WERI-Rb-1 (cell line): Measurements from ENCODE around the gene THEM5.
"Not testable (repeated sequence)": the region's sequence is repeated elsewhere in the genome, so short reads cannot be mapped to it uniquely, and the experiment has no call there.

Source experiments
- DNase-seq: peaks from one replicate; pipeline ENCODE4 v3.0.0-alpha.2; 2020
- H3K27ac ChIP-seq: fragments of 250-450 bp; sonication (Bioruptor Pico); 2 replicates; pipeline ENCODE4 v1.5.1; 2020; ENCODE audit warnings: mild to moderate bottlenecking, moderate library complexity
- H3K27me3 ChIP-seq: fragments of 250-450 bp; sonication (Bioruptor Pico); 2 replicates; pipeline ENCODE4 v1.5.1; 2021; ENCODE audit warnings: mild to moderate bottlenecking, low read depth, moderate library complexity; ENCODE audit not compliant: insufficient read depth, severe bottlenecking
- H3K36me3 ChIP-seq: fragments of 250-450 bp; sonication (Bioruptor Pico); 2 replicates; pipeline ENCODE4 v1.5.1; 2020; ENCODE audit warnings: mild to moderate bottlenecking, moderate library complexity
- H3K4me3 ChIP-seq: 2 replicates; pipeline ENCODE4 v1.5.1; 2011; ENCODE audit warnings: low read depth, mild to moderate bottlenecking, control low read depth, low read length
- H3K9me3 ChIP-seq: fragments of 250-450 bp; sonication (Bioruptor Pico); 2 replicates; pipeline ENCODE4 v1.5.1; 2021; ENCODE audit warnings: mild to moderate bottlenecking, moderate library complexity; ENCODE audit not compliant: severe bottlenecking
- TF ChIP-seq, protein P1 (sequence below): IDR thresholded peaks from 2 replicates; pipeline ENCODE4 v1.5.1; 2011; ENCODE audit warnings: low read depth, mild to moderate bottlenecking, control low read depth, inconsistent platforms, low read length

Gene THEM5, protein sequence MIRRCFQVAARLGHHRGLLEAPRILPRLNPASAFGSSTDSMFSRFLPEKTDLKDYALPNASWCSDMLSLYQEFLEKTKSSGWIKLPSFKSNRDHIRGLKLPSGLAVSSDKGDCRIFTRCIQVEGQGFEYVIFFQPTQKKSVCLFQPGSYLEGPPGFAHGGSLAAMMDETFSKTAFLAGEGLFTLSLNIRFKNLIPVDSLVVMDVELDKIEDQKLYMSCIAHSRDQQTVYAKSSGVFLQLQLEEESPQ

DNA sequence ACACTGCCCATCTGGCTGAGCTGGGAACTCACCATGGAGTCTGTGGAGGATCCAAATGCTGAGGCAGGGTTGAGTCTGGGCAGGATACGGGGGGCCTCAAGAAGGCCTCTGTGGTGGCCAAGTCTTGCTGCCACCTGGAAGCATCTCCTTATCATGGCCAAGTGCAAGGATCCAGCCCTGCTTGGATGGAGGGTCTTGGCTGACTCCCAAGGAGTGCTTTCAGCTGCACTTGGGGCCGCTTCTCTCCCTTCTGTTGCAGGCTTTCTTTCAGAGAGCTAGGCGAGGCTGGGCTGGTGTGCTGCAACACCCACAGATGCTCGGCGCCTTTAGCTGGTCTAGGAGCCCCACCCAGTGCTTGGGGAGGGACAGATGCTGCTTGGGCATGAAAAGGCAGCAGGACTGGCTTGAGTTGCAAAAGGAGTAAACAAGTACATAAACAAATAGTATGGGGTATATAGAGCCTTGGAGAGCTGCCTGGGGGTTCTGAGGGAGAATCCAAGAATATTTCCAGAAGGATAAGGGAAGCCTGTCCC is at the start of gene THEM5:
Gene THEM5, minus strand, starts transcription at position 302 of the 533 bp plus-strand sequence. Its CDS starts 147 bp downstream, at position 155.
- H3K27ac ChIP-seq = no peak within 1 kb of the TSS
- H3K36me3 ChIP-seq = no peaks in the 10 kb centered on the region
- no peak within 1 kb of the TSS for H3K4me3 ChIP-seq
- no peaks in the 10 kb centered on the region for H3K27me3 ChIP-seq
- H3K9me3 ChIP-seq = no peaks in the 10 kb centered on the region
- no peak for DNase-seq
- TF ChIP-seq, protein P1, sequence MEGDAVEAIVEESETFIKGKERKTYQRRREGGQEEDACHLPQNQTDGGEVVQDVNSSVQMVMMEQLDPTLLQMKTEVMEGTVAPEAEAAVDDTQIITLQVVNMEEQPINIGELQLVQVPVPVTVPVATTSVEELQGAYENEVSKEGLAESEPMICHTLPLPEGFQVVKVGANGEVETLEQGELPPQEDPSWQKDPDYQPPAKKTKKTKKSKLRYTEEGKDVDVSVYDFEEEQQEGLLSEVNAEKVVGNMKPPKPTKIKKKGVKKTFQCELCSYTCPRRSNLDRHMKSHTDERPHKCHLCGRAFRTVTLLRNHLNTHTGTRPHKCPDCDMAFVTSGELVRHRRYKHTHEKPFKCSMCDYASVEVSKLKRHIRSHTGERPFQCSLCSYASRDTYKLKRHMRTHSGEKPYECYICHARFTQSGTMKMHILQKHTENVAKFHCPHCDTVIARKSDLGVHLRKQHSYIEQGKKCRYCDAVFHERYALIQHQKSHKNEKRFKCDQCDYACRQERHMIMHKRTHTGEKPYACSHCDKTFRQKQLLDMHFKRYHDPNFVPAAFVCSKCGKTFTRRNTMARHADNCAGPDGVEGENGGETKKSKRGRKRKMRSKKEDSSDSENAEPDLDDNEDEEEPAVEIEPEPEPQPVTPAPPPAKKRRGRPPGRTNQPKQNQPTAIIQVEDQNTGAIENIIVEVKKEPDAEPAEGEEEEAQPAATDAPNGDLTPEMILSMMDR = no peak

DNA sequence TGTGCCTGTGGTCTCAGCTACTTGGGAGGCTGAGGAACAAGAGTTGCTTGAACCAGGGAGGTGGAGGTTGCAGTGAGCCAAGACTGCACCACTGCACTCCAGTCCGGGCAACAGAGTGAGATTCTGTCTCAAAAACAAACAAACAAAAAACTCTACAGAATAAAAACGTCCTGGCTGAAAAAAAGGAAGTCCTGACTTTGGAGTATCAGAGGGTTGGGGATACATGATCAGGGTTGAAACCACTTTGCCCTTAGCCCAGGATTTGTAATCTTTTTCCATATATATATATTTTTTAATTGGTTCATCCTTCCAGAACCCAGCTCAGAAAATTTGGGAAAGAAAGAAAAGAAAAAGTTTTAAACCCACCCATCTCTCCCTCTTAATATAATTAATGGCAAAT is 49.3 kb upstream of the THEM5 start:
- DNase-seq = no peak
- Histone ChIP-seq H3K27me3 (peaks cover 2% of the 10 kb centered on the region), H3K4me3 (no peak overlapping the region), H3K36me3 (peaks cover 4% of the 10 kb centered on the region), H3K27ac (no peak overlapping the region), H3K9me3 (peaks cover 49% of the 10 kb centered on the region)
- TF ChIP-seq, protein P1 = no peak

DNA sequence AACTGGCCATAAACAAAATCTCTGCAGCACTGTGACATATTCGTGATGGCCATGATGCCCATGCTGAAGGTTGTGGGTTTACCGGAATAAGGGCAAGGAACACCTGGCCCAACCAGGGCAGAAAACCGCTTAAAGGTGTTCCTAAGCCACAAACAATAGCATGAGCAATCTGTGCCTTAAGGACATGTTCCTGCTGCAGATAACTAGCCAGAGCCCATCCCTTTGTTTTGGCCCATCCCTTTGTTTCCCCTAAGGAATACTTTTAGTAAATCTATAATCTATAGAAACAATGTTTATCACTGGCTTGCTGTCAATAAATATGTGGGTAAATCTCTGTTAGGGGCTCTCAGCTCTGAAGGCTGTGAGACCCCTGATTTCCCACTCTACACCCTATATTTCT is 47.3 kb upstream of the THEM5 start:
- H3K9me3 ChIP-seq = peaks cover 34% of the 10 kb centered on the region
- H3K27me3 ChIP-seq, H3K27ac ChIP-seq, H3K4me3 ChIP-seq, DNase-seq, H3K36me3 ChIP-seq: not testable (repeated sequence)

DNA sequence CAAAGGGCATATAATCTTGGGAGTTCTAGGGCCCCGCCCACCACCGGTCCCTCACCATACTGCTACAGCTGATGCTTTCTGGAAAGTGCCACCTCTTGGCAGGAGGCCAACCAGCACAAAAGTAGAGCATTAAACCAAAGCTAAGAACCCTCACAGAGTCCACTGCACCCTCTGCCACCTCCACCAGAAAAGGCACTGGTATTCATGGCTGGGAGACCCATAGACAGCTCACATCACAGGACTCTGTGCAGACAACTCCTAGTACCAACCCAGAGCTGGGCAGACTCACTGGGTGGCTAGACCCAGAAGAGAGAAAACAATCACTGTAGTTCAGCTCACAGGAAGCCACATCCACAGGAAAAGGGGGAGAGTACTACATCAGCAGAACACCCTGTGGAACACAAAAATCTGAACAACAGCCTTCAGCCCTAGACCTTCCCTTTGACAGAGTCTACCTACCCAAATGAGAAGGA is 45.0 kb upstream of the THEM5 start:
- no peak for DNase-seq
- H3K36me3 ChIP-seq = no peaks in the 10 kb centered on the region
- peaks cover 28% of the 10 kb centered on the region for H3K9me3 ChIP-seq
- no peak overlapping the region for H3K4me3 ChIP-seq
- H3K27ac ChIP-seq = no peak overlapping the region
- H3K27me3 ChIP-seq = peaks cover 2% of the 10 kb centered on the region
- TF ChIP-seq, protein P1 = no peak

DNA sequence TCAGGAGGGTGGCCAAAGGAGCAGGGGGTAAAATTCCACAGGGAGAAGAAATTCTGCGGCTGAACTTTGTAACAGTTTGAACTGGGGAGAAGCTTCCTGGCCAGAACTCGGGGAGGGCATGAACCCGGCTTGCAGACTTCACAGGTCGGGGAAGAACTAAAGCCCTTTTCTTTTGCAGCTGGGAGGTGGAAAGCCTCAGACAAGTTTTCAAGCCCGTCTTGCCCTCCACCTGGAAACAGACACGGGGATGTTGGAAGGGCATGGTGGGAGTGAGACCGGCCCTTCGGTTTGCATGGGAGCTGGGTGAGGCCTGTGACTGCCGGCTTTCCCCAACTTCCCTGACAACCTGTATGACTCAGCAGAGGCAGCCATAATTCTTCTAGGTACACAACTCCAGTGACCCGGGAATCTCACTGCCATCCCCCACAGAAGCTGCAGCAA is 44.5 kb upstream of the THEM5 start:
- peaks cover 2% of the 10 kb centered on the region for H3K27me3 ChIP-seq
- TF ChIP-seq, protein P1 = no peak
- H3K4me3 ChIP-seq = no peak overlapping the region
- no peak overlapping the region for H3K27ac ChIP-seq
- no peaks in the 10 kb centered on the region for H3K36me3 ChIP-seq
- H3K9me3 ChIP-seq = peaks cover 27% of the 10 kb centered on the region
- DNase-seq = no peak

DNA sequence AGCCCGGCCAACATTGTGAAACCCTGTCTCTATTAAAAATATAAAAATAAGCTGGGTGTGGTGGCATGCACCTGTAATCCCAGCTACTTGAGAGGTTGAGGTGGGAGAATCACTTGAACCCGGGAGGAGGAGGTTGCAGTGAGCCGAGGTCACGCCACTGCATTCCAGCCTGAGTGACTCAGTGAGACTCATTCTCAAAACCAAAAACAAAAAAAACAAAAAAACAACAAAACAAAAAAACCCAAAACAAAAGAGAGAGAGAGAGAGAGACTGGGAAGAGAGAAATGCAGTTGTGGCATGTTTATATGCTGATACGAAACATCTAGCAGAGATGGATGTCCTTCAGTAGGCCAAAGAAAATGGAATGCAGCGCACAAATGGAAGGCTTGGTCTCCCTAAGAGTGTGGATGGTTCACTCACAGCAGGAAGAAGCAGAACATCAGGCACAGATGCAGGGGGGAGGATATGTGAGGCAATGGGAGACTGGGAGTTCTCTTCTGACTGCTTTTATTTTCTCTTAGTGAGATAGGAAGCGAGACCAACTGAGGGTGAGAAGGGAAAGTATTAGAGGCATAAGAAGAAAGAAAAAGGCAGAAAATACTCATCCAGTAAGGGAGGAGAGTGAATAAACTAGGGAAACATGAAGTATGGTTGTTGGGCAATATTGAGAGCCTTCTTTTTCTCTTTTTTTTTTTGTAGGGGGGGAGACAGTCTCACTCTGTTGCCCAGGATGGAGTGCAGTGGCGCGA is 39.8 kb upstream of the THEM5 start:
- Histone ChIP-seq H3K27me3 (no peaks in the 10 kb centered on the region), H3K9me3 (no peaks in the 10 kb centered on the region), H3K36me3 (no peaks in the 10 kb centered on the region), H3K27ac (no peak overlapping the region), H3K4me3 (no peak overlapping the region)
- no peak for DNase-seq
- TF ChIP-seq, protein P1 = no peak
